Pancreas (tissue), 10 donors: ENCODE results near the gene HPN. TPM values are rescaled to one million over a fixed set of nuclear protein-coding genes. Genes with fewer than 3 reads are reported as not detected.
A peak's percentile ranks its signal among the peaks of the same experiment; 100 is the strongest.
"Not testable (repeated sequence)": the region's sequence is repeated elsewhere in the genome, so short reads cannot be mapped to it uniquely, and the experiment has no call there.

Source experiments
- ATAC-seq, 4 donors: fragments of 200-7000 bp; cut with Tn5 transposase; one replicate each; pipeline versions ENCODE4 v1.8.0 to v1.9.1; 2020; ENCODE audit warnings: mild to moderate bottlenecking in 4 of 4, moderate library complexity in 4 of 4
- DNase-seq, 6 donors: peaks; one replicate each; pipeline ENCODE4 v3.0.0-alpha.2; 2020
- FAIRE-seq: peaks from 2 replicates; lab custom pipeline; 2012; peaks lifted over from hg19 to GRCh38; lab: Jason Lieb, UNC
- H3K27ac ChIP-seq, 4 donors: fragments of 200-600 bp; sonication (generic); 1 replicate in 3 of 4; 2 replicates in 1 of 4; pipeline versions ENCODE4 v1.5.0 to v1.8.0; 2020
- H3K27me3 ChIP-seq, 4 donors: fragments of 200-600 bp; one replicate each; pipeline ENCODE4 v1.8.0; 2021
- H3K36me3 ChIP-seq, 3 donors: fragments of 200-600 bp; sonication (generic) in 1 of 3; one replicate each; pipeline versions ENCODE4 v1.5.0 to v1.8.0; 2020 to 2021
- H3K4me1 ChIP-seq, 3 donors: fragments of 200-600 bp; one replicate each; pipeline ENCODE4 v1.8.0; 2021
- H3K4me3 ChIP-seq, 4 donors: fragments of 200-600 bp; sonication (generic) in 2 of 4; one replicate each; pipeline versions ENCODE4 v1.5.0 to v1.8.0; 2020 to 2021
- H3K9me3 ChIP-seq, 4 donors: fragments of 200-600 bp; one replicate each; pipeline ENCODE4 v1.8.0; 2021
- CTCF ChIP-seq, 4 donors: fragments of 200-600 bp; sonication (generic) in 3 of 4; IDR thresholded peaks; one replicate each; pipeline versions ENCODE4 v1.5.0 to v1.8.0; 2021; ENCODE audit warnings: antibody characterized with exemption in 4 of 4
- WGBS, 2 donors: extraction: QIAGEN DNeasy Blood & Tissue Kit; methylation state at CpG; one replicate each; pipeline ENCODE4 v1.1.7; 2013; 5-methylcytosine and 5-hydroxymethylcytosine counted together
- intact Hi-C, 3 donors: fragments of 100-400 bp; cut with DNase I; formaldehyde crosslinking; loops; one replicate each; pipeline versions ENCODE4 v1.11.1 to v1.14.2; 2022
- polyA plus RNA-seq, 2 donors: library from polyadenylated mRNA; stranded (reverse); fragments of 200-250 nt; gene quantifications; one replicate each; pipeline ENCODE4 v1.2.3, GENCODE V29; 2013
- total RNA-seq, 6 donors: library from RNA; stranded (reverse); fragmentation: NEBNext Ultra II Directional in 4 of 6; extraction: Animal tissue kit (Norgen Biotek cat#: 25700) in 4 of 6; gene quantifications; one replicate each; pipeline versions ENCODE4 v1.2.1 to v1.2.4, GENCODE V29; 2021 to 2023
- donor health status: healthy with polysubstance abuse.
- donor health status: DM: no; HTN: no; CAD: no; lungs with moderate emphysema.
- donor health status: DM: no; HTN: no; CAD: no.
- donor health status: control.
- donor health status: control.
- donor health status: Bipolar disorder and iron deficiency.
- donor health status: DM: yes; HTN: yes; CAD: no.
- donor health status: DM: no; HTN: no; CAD: no.
- donor health status: DM: no; HTN: no; CAD: no.
- donor health status: DM: yes; HTN: yes; CAD: no.

Gene HPN
- total and polyA plus RNA-seq, 8 donors = 93.0 to 238 (median 124) TPM

GRCh38 chr19:35046461-35046860 lies 4.9 kb downstream of the HPN start:
- H3K36me3 ChIP-seq = no peaks in the 10 kb centered on the region
- FAIRE-seq (no peak), ATAC-seq (no peak), DNase-seq (peak in 3 of 6 donors; percentile 56 to 83 (median 66))
- no peaks in the 10 kb centered on the region for H3K9me3 ChIP-seq
- no peaks in the 10 kb centered on the region for H3K27me3 ChIP-seq
- WGBS, 2 donors = 55 to 66% methylated on average over 5 of the region's 5 CpGs
- no peak overlapping the region for H3K27ac ChIP-seq
- H3K4me1 ChIP-seq = peaks cover 14 to 37% (median 17%) of the 10 kb centered on the region in 3 donors
- TF ChIP-seq CTCF (IDR thresholded peaks at IDR 0.05) = no peak
- no peak overlapping the region for H3K4me3 ChIP-seq
- intact Hi-C loops = no loop called here

- ATAC-seq = peak; percentile 86 to 93 (median 90)
- FAIRE-seq = no peak
- WGBS, 2 donors = 12 to 14% methylated on average over 12 of the region's 12 CpGs
- DNase-seq = peak; percentile 90 to 99 (median 96)
- Histone ChIP-seq H3K36me3 (no peaks in the 10 kb centered on the region), H3K4me1 (peaks cover 14 to 34% (median 17%) of the 10 kb centered on the region in 3 donors), H3K27me3 (no peaks in the 10 kb centered on the region), H3K4me3 (peak overlapping the region in 1 of 4 donors; percentile 15), H3K27ac (peak overlapping the region in 3 of 4 donors; percentile 29 to 69 (median 52)), H3K9me3 (no peaks in the 10 kb centered on the region)
- no peak for TF ChIP-seq CTCF (IDR thresholded peaks at IDR 0.05)
- intact Hi-C loops = no loop called here
These were observed 7.4 kb downstream of the HPN start for GRCh38 chr19:35048911-35049411.

DNA sequence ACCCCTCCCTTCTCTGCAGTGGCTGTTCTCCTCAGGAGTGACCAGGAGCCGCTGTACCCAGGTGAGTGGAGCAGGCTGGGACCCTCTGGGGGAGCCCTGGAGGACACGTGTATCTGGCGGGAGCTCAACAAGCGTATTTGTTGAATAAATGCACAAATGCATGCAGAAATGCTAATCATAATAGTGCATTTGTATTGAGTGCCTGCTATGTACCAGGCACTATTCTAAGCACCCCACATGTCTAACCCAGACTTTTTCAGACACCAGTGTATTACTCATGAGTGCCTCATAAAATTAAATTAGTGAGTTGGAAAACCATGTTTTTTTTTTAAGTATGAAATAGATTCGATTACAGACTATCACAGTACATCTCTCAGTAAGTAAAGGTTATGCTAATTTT lies 7.9 kb downstream of the HPN start:
- peak overlapping the region in 2 of 4 donors; percentile 29 to 69 for H3K27ac ChIP-seq
- H3K4me3 ChIP-seq = peak overlapping the region in 1 of 4 donors; percentile 15
- FAIRE-seq (no peak), DNase-seq (no peak), ATAC-seq (no peak)
- H3K27me3 ChIP-seq = no peaks in the 10 kb centered on the region
- no peaks in the 10 kb centered on the region for H3K9me3 ChIP-seq
- H3K4me1 ChIP-seq = peaks cover 14 to 34% (median 17%) of the 10 kb centered on the region in 3 donors
- no peak for TF ChIP-seq CTCF (IDR thresholded peaks at IDR 0.05)
- WGBS, 2 donors = 30 to 39% methylated on average over 5 of the region's 5 CpGs
- intact Hi-C loops = no loop called here
- H3K36me3 ChIP-seq = no peaks in the 10 kb centered on the region

- FAIRE-seq, H3K27ac ChIP-seq, H3K27me3 ChIP-seq, H3K9me3 ChIP-seq, H3K4me3 ChIP-seq, ATAC-seq, intact Hi-C loops, H3K36me3 ChIP-seq: not testable (repeated sequence)
- H3K4me1 ChIP-seq = peaks cover 14 to 27% (median 17%) of the 10 kb centered on the region in 3 donors
- 96 to 97% methylated on average over 2 of the region's 2 CpGs for WGBS, 2 donors
- DNase-seq = peak in 1 of 6 donors; percentile 3
These were observed 9.1 kb downstream of the HPN start for GRCh38 chr19:35050662-35051061.

DNA sequence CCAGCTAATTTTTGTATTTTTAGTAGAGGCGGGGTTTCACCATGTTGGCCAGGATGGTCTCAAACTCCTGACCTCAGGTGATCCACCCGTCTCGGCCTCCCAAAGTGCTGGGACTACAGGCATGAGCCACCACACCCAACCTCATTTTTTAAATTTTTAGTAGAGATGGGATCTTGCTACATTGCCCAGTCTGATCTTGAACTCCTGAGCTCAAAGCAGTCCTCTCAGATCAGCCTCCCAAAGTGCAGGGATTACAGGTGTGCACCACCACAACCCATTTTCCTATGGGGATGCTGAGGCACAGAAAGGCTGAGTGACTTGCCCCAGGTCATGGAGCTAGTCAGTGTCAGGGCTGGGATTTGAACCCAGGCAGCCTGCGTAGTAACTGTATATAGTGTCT lies 9.7 kb downstream of the HPN start:
- H3K36me3 ChIP-seq, H3K27me3 ChIP-seq, H3K4me3 ChIP-seq, intact Hi-C loops, ATAC-seq, FAIRE-seq, H3K27ac ChIP-seq, DNase-seq, H3K9me3 ChIP-seq: not testable (repeated sequence)
- WGBS, 2 donors = 96% methylated on average over 4 of the region's 4 CpGs
- peaks cover 14 to 27% (median 17%) of the 10 kb centered on the region in 3 donors for H3K4me1 ChIP-seq

DNA sequence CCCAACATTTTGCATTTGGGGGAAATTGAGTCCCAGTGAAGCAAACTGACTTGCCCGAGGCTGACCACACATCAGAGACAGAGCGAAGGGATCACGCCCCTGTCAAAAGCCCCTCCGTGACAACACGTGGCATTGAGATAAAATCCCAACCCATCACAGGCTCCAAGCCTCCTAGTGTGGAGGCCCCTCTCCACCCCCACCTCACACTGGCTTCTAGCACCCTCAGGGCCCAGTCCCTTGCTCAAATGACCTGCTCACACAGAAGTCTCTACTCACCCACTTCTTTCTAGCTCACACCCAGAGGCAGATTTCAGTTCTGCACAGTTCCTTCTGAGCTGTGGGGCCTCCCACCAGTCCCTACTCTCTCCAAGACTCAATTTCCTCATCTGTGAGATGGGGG lies 10.3 kb downstream of the HPN start:
- ATAC-seq (no peak), FAIRE-seq (no peak), DNase-seq (peak in 1 of 6 donors; percentile 24)
- 88 to 100% methylated on average over 5 of the region's 5 CpGs for WGBS, 2 donors
- intact Hi-C loops = no loop called here
- H3K27ac ChIP-seq = no peak overlapping the region
- no peak overlapping the region for H3K4me3 ChIP-seq
- H3K27me3 ChIP-seq = no peaks in the 10 kb centered on the region
- H3K36me3 ChIP-seq = no peaks in the 10 kb centered on the region
- H3K4me1 ChIP-seq = peaks cover 14 to 27% (median 17%) of the 10 kb centered on the region in 3 donors
- H3K9me3 ChIP-seq = no peaks in the 10 kb centered on the region
- no peak for TF ChIP-seq CTCF (IDR thresholded peaks at IDR 0.05)
